HCT116 (cell line): ENCODE results near the gene TUT4. TPM values are rescaled to one million over a fixed set of nuclear protein-coding genes. Genes with fewer than 3 reads are reported as not detected.

Experiments used
- ATAC-seq: fragments of 200-7000 bp; cut with Tn5 transposase; 2 replicates; pipeline ENCODE4 v1.9.1; 2020; ENCODE audit warnings: mild to moderate bottlenecking, moderate library complexity
- BruUV-seq: library from RNA; stranded (reverse); fragments of 400-500 nt; replicated peaks from 2 replicates; lab custom pipeline; 2021; lab: Mats Ljungman, UMichigan
- CTCF ChIA-PET: fragments of 300-600 bp; sonication (Branson Sonifier 250); formaldehyde crosslinking; loops from one replicate; lab custom pipeline; 2021; ENCODE audit warnings: antibody characterized with exemption; lab: Charles Lee
- POLR2A ChIA-PET: fragments of 300-600, 350-600 bp; sonication (Branson Sonifier 250); formaldehyde crosslinking; loops from one replicate; lab custom pipeline; 2021; ENCODE audit warnings: antibody characterized with exemption; lab: Charles Lee
- RAD21 ChIA-PET, 2 experiments: fragments of 300-600 bp; sonication (Branson Sonifier 250); formaldehyde crosslinking; loops; one replicate each; lab custom pipeline; 2023; ENCODE audit warnings: low total read pairs in 2 of 2; ENCODE audit not compliant: uncharacterized antibody in 2 of 2, unreplicated experiment in 2 of 2, low non-redundant PET in 1 of 2; lab: Charles Lee
- DNase-seq: peaks from one replicate; pipeline ENCODE4 v3.0.0-alpha.2; 2010; ENCODE audit warnings: low read depth, low spot score
- H2AFZ ChIP-seq: fragments of 200-600 bp; shearing (Covaris generic), sonication (generic); 2 replicates; pipeline ENCODE4 v1.6.1; 2017; ENCODE audit warnings: low read depth, mixed run types, mixed read lengths, antibody characterized with exemption, low read length; ENCODE audit not compliant: poor library complexity, severe bottlenecking
- H3K27ac ChIP-seq: 2 replicates; pipeline ENCODE4 v1.5.1; 2012; ENCODE audit warnings: low read depth, low read length
- H3K27me3 ChIP-seq: fragments of 200-600 bp; sonication (generic); 2 replicates; pipeline ENCODE4 v1.6.1; 2016; ENCODE audit warnings: mixed run types, low read length, mixed read lengths; ENCODE audit not compliant: insufficient read depth
- H3K36me3 ChIP-seq, 2 experiments: fragments of 200-500 bp in 1 of 2; fragments of 200-600 bp in 1 of 2; sonication (Bioruptor generic) in 1 of 2; sonication (generic) in 1 of 2; 2 replicates each; pipeline versions ENCODE4 v1.5.1 to v1.6.1; 2014 to 2016; ENCODE audit warnings: low read length in 2 of 2, inconsistent platforms in 1 of 2, mixed read lengths in 1 of 2, mixed run types in 1 of 2; ENCODE audit not compliant: insufficient read depth in 2 of 2, control insufficient read depth in 1 of 2
- H3K4me1 ChIP-seq, 2 experiments: fragments of 200-600 bp in 1 of 2; sonication (generic) in 1 of 2; 2 replicates each; pipeline versions ENCODE4 v1.5.1 to v1.6.1; 2012 to 2017; ENCODE audit warnings: low read length in 2 of 2, inconsistent platforms in 1 of 2, mild to moderate bottlenecking in 1 of 2, mixed read lengths in 1 of 2, mixed run types in 1 of 2, moderate library complexity in 1 of 2; ENCODE audit not compliant: insufficient read depth in 2 of 2, control insufficient read depth in 1 of 2
- H3K4me2 ChIP-seq: fragments of 200-600 bp; sonication (generic); 2 replicates; pipeline ENCODE4 v1.6.1; 2017; ENCODE audit warnings: mixed run types, low read length, mixed read lengths
- H3K4me3 ChIP-seq, 2 experiments: fragments of 200-600 bp in 1 of 2; sonication (generic) in 1 of 2; replicated peaks in 1 of 2; 2 replicates each; pipeline ENCODE4 v1.5.1; 2011 to 2016; ENCODE audit warnings: low read length in 2 of 2, control low read depth in 1 of 2, low read depth in 1 of 2, mild to moderate bottlenecking in 1 of 2, mixed read lengths in 1 of 2, mixed run types in 1 of 2
- H3K79me2 ChIP-seq: fragments of 200-600 bp; sonication (generic); 2 replicates; pipeline ENCODE4 v1.6.1; 2017; ENCODE audit warnings: mild to moderate bottlenecking, mixed run types, low read length, moderate library complexity, mixed read lengths; ENCODE audit not compliant: insufficient read depth
- H3K9ac ChIP-seq: fragments of 200-600 bp; sonication (generic); 2 replicates; pipeline ENCODE4 v1.6.1; 2016; ENCODE audit warnings: low read length, mixed read lengths
- H3K9me2 ChIP-seq: fragments of 200-600 bp; sonication (generic), shearing (Covaris generic); 2 replicates; pipeline ENCODE4 v1.6.1; 2017; ENCODE audit warnings: mixed run types, mild to moderate bottlenecking, moderate library complexity; ENCODE audit not compliant: insufficient read depth
- H3K9me3 ChIP-seq, 2 experiments: fragments of 200-500 bp in 1 of 2; fragments of 200-600 bp in 1 of 2; sonication (Bioruptor generic) in 1 of 2; sonication (generic) in 1 of 2; 2 replicates each; pipeline ENCODE4 v1.6.1; 2014 to 2017; ENCODE audit warnings: low read length in 2 of 2, mixed read lengths in 2 of 2, inconsistent platforms in 1 of 2, low read depth in 1 of 2, mild to moderate bottlenecking in 1 of 2, mixed run types in 1 of 2, moderate library complexity in 1 of 2; ENCODE audit not compliant: control insufficient read depth in 1 of 2, insufficient read depth in 1 of 2
- H4K20me1 ChIP-seq: fragments of 200-600 bp; sonication (generic), shearing (Covaris generic); 2 replicates; pipeline ENCODE4 v1.6.1; 2017; ENCODE audit warnings: mixed run types, mild to moderate bottlenecking, moderate library complexity; ENCODE audit not compliant: insufficient read depth
- ATF3 ChIP-seq: IDR thresholded peaks from 2 replicates; pipeline ENCODE4 v1.6.1; 2012
- CBX3 ChIP-seq: IDR thresholded peaks from 2 replicates; pipeline ENCODE4 v1.6.1; 2012; ENCODE audit warnings: low read depth
- CEBPB ChIP-seq: IDR thresholded peaks from 2 replicates; pipeline ENCODE4 v1.6.1; 2012; ENCODE audit warnings: low read depth
- EZH2 ChIP-seq: fragments of 200-600 bp; sonication (generic); IDR thresholded peaks from 2 replicates; pipeline ENCODE4 v1.6.1; 2017; ENCODE audit warnings: antibody characterized with exemption, mixed run types
- EZH2phosphoT487 ChIP-seq: fragments of 200-600 bp; IDR thresholded peaks from 2 replicates; pipeline ENCODE4 v1.6.1; 2018; ENCODE audit warnings: antibody characterized with exemption, borderline replicate concordance
- FOSL1 ChIP-seq: IDR thresholded peaks from 2 replicates; pipeline ENCODE4 v1.6.1; 2012; ENCODE audit warnings: low read depth
- JUND ChIP-seq: IDR thresholded peaks from 2 replicates; pipeline ENCODE4 v1.6.1; 2012
- RAD21 ChIP-seq: IDR thresholded peaks from 2 replicates; pipeline ENCODE4 v1.6.1; 2012; ENCODE audit warnings: low read depth, mild to moderate bottlenecking
- REST ChIP-seq: IDR thresholded peaks from 2 replicates; pipeline ENCODE4 v1.6.1; 2012; ENCODE audit warnings: low read depth
- SP1 ChIP-seq: IDR thresholded peaks from 2 replicates; pipeline ENCODE4 v1.6.1; 2012; ENCODE audit warnings: low read depth
- TCF7L2 ChIP-seq: IDR thresholded peaks from 2 replicates; pipeline ENCODE4 v1.7.0; 2011; ENCODE audit warnings: borderline replicate concordance, inconsistent platforms; ENCODE audit not compliant: insufficient read depth, insufficient read length; ENCODE audit errors: extremely low read depth
- ZBTB33 ChIP-seq: IDR thresholded peaks from 2 replicates; pipeline ENCODE4 v1.6.1; 2011; ENCODE audit warnings: mild to moderate bottlenecking, low read length, moderate library complexity; ENCODE audit not compliant: insufficient replicate concordance; ENCODE audit errors: extremely low read depth
- intact Hi-C: fragments of 100-400 bp; cut with micrococcal nuclease; formaldehyde crosslinking; loops from 2 replicates; pipeline ENCODE4 v1.10.0; 2022
- total RNA-seq: library from RNA; stranded (reverse); gene quantifications from one replicate; pipeline ENCODE4 v1.2.1, GENCODE V29; 2021; ENCODE audit not compliant: unreplicated experiment

The TUT4 gene
- total RNA-seq, 1 experiment from 2014 or later, result 50.0 TPM

- H3K27me3 ChIP-seq, result no peaks in the 10 kb centered on the region
- no peak overlapping the region for H3K4me3 ChIP-seq
- no peak for TF ChIP-seq CEBPB
- TF ChIP-seq EZH2phosphoT487, result no peak
- TF ChIP-seq ZBTB33, result no peak
- no peak for TF ChIP-seq SP1
- TF ChIP-seq CBX3, result no peak
- no peak for TF ChIP-seq ATF3
- ChIA-PET CTCF (no interaction called here), RAD21 (no interaction called here), POLR2A (no interaction called here)
- no peak for ATAC-seq
- no peaks in the 10 kb centered on the region for H3K79me2 ChIP-seq
- H3K9me2 ChIP-seq, result no peaks in the 10 kb centered on the region
- no peaks in the 10 kb centered on the region for H4K20me1 ChIP-seq
- no peaks in the 10 kb centered on the region for H3K36me3 ChIP-seq
- no TSS peak for BruUV-seq
- H3K9me3 ChIP-seq, result no peaks in the 10 kb centered on the region
- DNase-seq, result no peak
- H3K4me1 ChIP-seq, result no peaks in the 10 kb centered on the region
- H2AFZ ChIP-seq, result no peak overlapping the region
- H3K27ac ChIP-seq, result no peak overlapping the region
- no peak overlapping the region for H3K9ac ChIP-seq
- intact Hi-C loops, result no loop called here
- no peak overlapping the region for H3K4me2 ChIP-seq
Measured at GRCh38 chr1:52598729-52599128, 45.8 kb upstream of the TUT4 start.

- H4K20me1 ChIP-seq, result no peaks in the 10 kb centered on the region
- ATAC-seq, result no peak
- RAD21 ChIA-PET, result no interaction called here
- no peak for TF ChIP-seq TCF7L2
- no peak for TF ChIP-seq RAD21
- no peak for TF ChIP-seq ATF3
- no peak for TF ChIP-seq CBX3
- no peak for TF ChIP-seq ZBTB33
- TF ChIP-seq EZH2phosphoT487, result no peak
- no peak for TF ChIP-seq REST
- no peak for TF ChIP-seq EZH2
- TF ChIP-seq FOSL1, result no peak
- no peak for TF ChIP-seq JUND
Measured at GRCh38 chr1:52597912-52598311, 45.0 kb upstream of the TUT4 start.

More at GRCh38 chr1:52597912-52598311, 45.0 kb upstream of the TUT4 start:
- Histone ChIP-seq H3K79me2 (no peaks in the 10 kb centered on the region), H3K27ac (no peak overlapping the region), H3K36me3 (no peaks in the 10 kb centered on the region), H3K9me2 (no peaks in the 10 kb centered on the region), H3K9me3 (no peaks in the 10 kb centered on the region), H3K4me3 (no peak overlapping the region), H3K9ac (no peak overlapping the region), H2AFZ (no peak overlapping the region), H3K4me2 (no peak overlapping the region), H3K27me3 (no peaks in the 10 kb centered on the region), H3K4me1 (no peaks in the 10 kb centered on the region)
- ChIA-PET CTCF (no interaction called here), POLR2A (no interaction called here)
- intact Hi-C loops, result no loop called here
- BruUV-seq, result no TSS peak
- DNase-seq, result no peak
